WTC11 (cell line): ENCODE results near the gene MATR3. TPM values are rescaled to one million over a fixed set of nuclear protein-coding genes. Genes with fewer than 3 reads are reported as not detected.

Experiments used
- ATAC-seq: fragments of 200-7000 bp; cut with Tn5 transposase; 2 replicates; pipeline ENCODE4 v1.10.0; 2021; ENCODE audit warnings: mild to moderate bottlenecking, moderate library complexity
- CTCF ChIA-PET: fragments of 300-600 bp; sonication (Branson Sonifier 250); formaldehyde crosslinking; loops from one replicate; lab custom pipeline; 2021; ENCODE audit warnings: antibody characterized with exemption; lab: Charles Lee
- POLR2A ChIA-PET: fragments of 350-600 bp; sonication (Branson Sonifier 250); formaldehyde crosslinking; loops from one replicate; lab custom pipeline; 2021; ENCODE audit warnings: antibody characterized with exemption; lab: Charles Lee
- DNase-seq: peaks from one replicate; pipeline ENCODE4 v3.0.0; 2021; ENCODE audit warnings: low spot score
- H3K27ac Mint-ChIP-seq: 2 replicates; pipeline ENCODE4 v1.8.0; 2021; ENCODE audit warnings: mixed read lengths
- H3K27me3 Mint-ChIP-seq: 2 replicates; pipeline ENCODE4 v1.8.0; 2021; ENCODE audit warnings: low read depth, mild to moderate bottlenecking, moderate library complexity, mixed read lengths
- H3K36me3 Mint-ChIP-seq: 2 replicates; pipeline ENCODE4 v1.8.0; 2021; ENCODE audit warnings: mixed read lengths
- H3K4me1 Mint-ChIP-seq: 2 replicates; pipeline ENCODE4 v1.8.0; 2022; ENCODE audit warnings: mixed read lengths
- H3K4me3 Mint-ChIP-seq: 2 replicates; pipeline ENCODE4 v1.8.0; 2021; ENCODE audit warnings: mild to moderate bottlenecking, moderate library complexity, mixed read lengths
- H3K9me3 Mint-ChIP-seq: 2 replicates; pipeline ENCODE4 v1.8.0; 2021; ENCODE audit warnings: mixed read lengths
- FOXK1 ChIP-seq: sonication (generic); formaldehyde crosslinking; IDR thresholded peaks from 2 replicates; pipeline ENCODE4 v1.8.0; 2022; ENCODE audit warnings: mild to moderate bottlenecking, moderate library complexity, missing genetic modification reagents
- GABPB1 ChIP-seq: sonication (generic); formaldehyde crosslinking; IDR thresholded peaks from 2 replicates; pipeline ENCODE4 v1.8.1; 2023; ENCODE audit warnings: mild to moderate bottlenecking, missing genetic modification reagents
- GTF2I ChIP-seq: fragments of 250-450 bp; sonication (Bioruptor Pico); conservative IDR thresholded peaks from 2 replicates; pipeline ENCODE4 v1.4.0; 2021; ENCODE audit warnings: mild to moderate bottlenecking
- JUN ChIP-seq: sonication (generic); formaldehyde crosslinking; IDR thresholded peaks from 2 replicates; pipeline ENCODE4 v1.8.0; 2023; ENCODE audit warnings: mild to moderate bottlenecking, missing genetic modification reagents
- NR2C2 ChIP-seq: sonication (generic); formaldehyde crosslinking; IDR thresholded peaks from 2 replicates; pipeline ENCODE4 v1.8.0; 2022; ENCODE audit warnings: mild to moderate bottlenecking, missing genetic modification reagents
- OVOL2 ChIP-seq: fragments of 250-450 bp; sonication (Bioruptor Pico); IDR thresholded peaks from 2 replicates; pipeline ENCODE4 v1.9.0; 2021; ENCODE audit warnings: mild to moderate bottlenecking, borderline replicate concordance
- SMAD4 ChIP-seq: sonication (generic); formaldehyde crosslinking; IDR thresholded peaks from 2 replicates; pipeline ENCODE4 v1.8.0; 2022; ENCODE audit warnings: mild to moderate bottlenecking, missing genetic modification reagents
- SOX15 ChIP-seq: fragments of 250-450 bp; sonication (Bioruptor Pico); IDR thresholded peaks from 2 replicates; pipeline ENCODE4 v1.9.0; 2021; ENCODE audit warnings: mild to moderate bottlenecking
- TEAD4 ChIP-seq: sonication (generic); formaldehyde crosslinking; IDR thresholded peaks from 2 replicates; pipeline ENCODE4 v1.8.0; 2022; ENCODE audit warnings: mild to moderate bottlenecking, missing genetic modification reagents
- TP53 ChIP-seq: sonication (generic); formaldehyde crosslinking; IDR thresholded peaks from 2 replicates; pipeline ENCODE4 v1.8.1; 2023; ENCODE audit warnings: mild to moderate bottlenecking, missing genetic modification reagents
- ZNF121 ChIP-seq: sonication (generic); formaldehyde crosslinking; IDR thresholded peaks from 2 replicates; pipeline ENCODE4 v1.8.0; 2023; ENCODE audit warnings: missing genetic modification reagents
- ZNF317 ChIP-seq: sonication (generic); formaldehyde crosslinking; IDR thresholded peaks from 2 replicates; pipeline ENCODE4 v1.8.1; 2023; ENCODE audit warnings: low read depth, mild to moderate bottlenecking, moderate library complexity, missing genetic modification reagents, borderline replicate concordance
- ZNF671 ChIP-seq: fragments of 250-450 bp; sonication (Bioruptor Pico); IDR thresholded peaks from 2 replicates; pipeline ENCODE4 v1.8.0; 2021; ENCODE audit warnings: mild to moderate bottlenecking
- total RNA-seq: library from RNA; stranded (reverse); gene quantifications from 3 replicates; pipeline ENCODE4 v1.2.3, GENCODE V29; 2021
- TF ChIP-seq, protein P1 (sequence below): sonication (generic); formaldehyde crosslinking; IDR thresholded peaks from 2 replicates; pipeline ENCODE4 v1.8.1; 2022; ENCODE audit warnings: mild to moderate bottlenecking, moderate library complexity, missing genetic modification reagents
- TF ChIP-seq, protein P2 (sequence below): sonication (generic); formaldehyde crosslinking; IDR thresholded peaks from 2 replicates; pipeline ENCODE4 v1.8.1; 2023; ENCODE audit warnings: mild to moderate bottlenecking, missing genetic modification reagents
- TF ChIP-seq, protein P3 (sequence below): sonication (generic); formaldehyde crosslinking; IDR thresholded peaks from 2 replicates; pipeline ENCODE4 v1.8.0; 2022; ENCODE audit warnings: mild to moderate bottlenecking, missing genetic modification reagents
- TF ChIP-seq, protein P4 (sequence below): sonication (generic); formaldehyde crosslinking; IDR thresholded peaks from 2 replicates; pipeline ENCODE4 v1.8.1; 2023; ENCODE audit warnings: mild to moderate bottlenecking, missing genetic modification reagents, moderate library complexity
- TF ChIP-seq, protein P5 (sequence below): sonication (generic); formaldehyde crosslinking; IDR thresholded peaks from 2 replicates; pipeline ENCODE4 v1.8.1; 2022; ENCODE audit warnings: missing genetic modification reagents, borderline replicate concordance
- TF ChIP-seq, protein P6 (sequence below): sonication (generic); formaldehyde crosslinking; IDR thresholded peaks from 2 replicates; pipeline ENCODE4 v1.8.1; 2022; ENCODE audit warnings: low read depth, mild to moderate bottlenecking, moderate library complexity, missing genetic modification reagents, borderline replicate concordance
- TF ChIP-seq, protein P7 (sequence below): fragments of 250-450 bp; sonication (Bioruptor Pico); IDR thresholded peaks from 2 replicates; pipeline ENCODE4 v1.9.0; 2021; ENCODE audit warnings: moderate library complexity, mild to moderate bottlenecking, inconsistent platforms, borderline replicate concordance
- TF ChIP-seq, protein P8 (sequence below): sonication (generic); formaldehyde crosslinking; IDR thresholded peaks from 2 replicates; pipeline ENCODE4 v1.8.0; 2023; ENCODE audit warnings: missing genetic modification reagents

Gene MATR3
- total RNA-seq, 1 experiment from 2014 or later: 290 TPM

DNA sequence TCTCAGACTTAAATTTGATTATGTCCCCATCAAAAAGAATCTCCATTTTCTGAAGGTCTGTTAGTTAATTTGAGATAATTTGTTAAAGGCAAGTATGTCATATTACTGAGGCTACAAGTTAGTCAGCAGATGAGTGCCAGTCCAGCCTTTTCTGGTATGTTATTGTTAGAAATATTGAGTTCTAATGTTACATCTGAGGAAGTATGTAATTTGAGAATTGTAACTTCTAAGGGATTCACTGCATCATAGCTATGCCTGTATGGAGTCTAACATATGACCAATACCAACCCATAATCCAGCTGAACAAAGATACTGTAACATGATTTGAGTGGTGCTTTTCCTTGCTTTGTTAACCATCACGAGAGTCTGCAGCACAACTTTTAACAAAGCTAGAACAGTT, 75.6 kb downstream of the MATR3 start:
- H3K27ac Mint-ChIP-seq: no peak overlapping the region
- H3K4me1 Mint-ChIP-seq: no peaks in the 10 kb centered on the region
- ChIA-PET CTCF (interaction anchor here (1.1 to 1.7 kb wide), 4 partner anchors 22 to 34 kb away, joined by 3 to 5 read pairs (median 4); partner anchors contain the start of gene PAIP2), POLR2A (interaction anchor here (0.5 kb wide), 1 partner anchor 574 kb away, joined by 3 read pairs; no protein-coding TSS in a partner anchor)
- H3K9me3 Mint-ChIP-seq: no peaks in the 10 kb centered on the region
- peaks cover 53% of the 10 kb centered on the region for H3K36me3 Mint-ChIP-seq
- ATAC-seq (no peak), DNase-seq (no peak)
- no peaks in the 10 kb centered on the region for H3K27me3 Mint-ChIP-seq
- TF ChIP-seq ZNF671 (CRISPR knock-in tag) (no peak), FOXK1 (CRISPR knock-in tag) (no peak), TP53 (CRISPR knock-in tag) (no peak), ZNF317 (CRISPR knock-in tag) (no peak), ZNF121 (no peak), OVOL2 (CRISPR knock-in tag) (no peak), SOX15 (CRISPR knock-in tag) (no peak), SMAD4 (no peak), NR2C2 (no peak), TEAD4 (no peak)
- TF ChIP-seq, protein P1, sequence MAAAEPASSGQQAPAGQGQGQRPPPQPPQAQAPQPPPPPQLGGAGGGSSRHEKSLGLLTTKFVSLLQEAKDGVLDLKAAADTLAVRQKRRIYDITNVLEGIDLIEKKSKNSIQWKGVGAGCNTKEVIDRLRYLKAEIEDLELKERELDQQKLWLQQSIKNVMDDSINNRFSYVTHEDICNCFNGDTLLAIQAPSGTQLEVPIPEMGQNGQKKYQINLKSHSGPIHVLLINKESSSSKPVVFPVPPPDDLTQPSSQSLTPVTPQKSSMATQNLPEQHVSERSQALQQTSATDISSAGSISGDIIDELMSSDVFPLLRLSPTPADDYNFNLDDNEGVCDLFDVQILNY (CRISPR knock-in tag): no peak
- TF ChIP-seq, protein P2, sequence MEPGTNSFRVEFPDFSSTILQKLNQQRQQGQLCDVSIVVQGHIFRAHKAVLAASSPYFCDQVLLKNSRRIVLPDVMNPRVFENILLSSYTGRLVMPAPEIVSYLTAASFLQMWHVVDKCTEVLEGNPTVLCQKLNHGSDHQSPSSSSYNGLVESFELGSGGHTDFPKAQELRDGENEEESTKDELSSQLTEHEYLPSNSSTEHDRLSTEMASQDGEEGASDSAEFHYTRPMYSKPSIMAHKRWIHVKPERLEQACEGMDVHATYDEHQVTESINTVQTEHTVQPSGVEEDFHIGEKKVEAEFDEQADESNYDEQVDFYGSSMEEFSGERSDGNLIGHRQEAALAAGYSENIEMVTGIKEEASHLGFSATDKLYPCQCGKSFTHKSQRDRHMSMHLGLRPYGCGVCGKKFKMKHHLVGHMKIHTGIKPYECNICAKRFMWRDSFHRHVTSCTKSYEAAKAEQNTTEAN: no peak
- TF ChIP-seq, protein P3, sequence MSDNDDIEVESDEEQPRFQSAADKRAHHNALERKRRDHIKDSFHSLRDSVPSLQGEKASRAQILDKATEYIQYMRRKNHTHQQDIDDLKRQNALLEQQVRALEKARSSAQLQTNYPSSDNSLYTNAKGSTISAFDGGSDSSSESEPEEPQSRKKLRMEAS: no peak
- TF ChIP-seq, protein P4, sequence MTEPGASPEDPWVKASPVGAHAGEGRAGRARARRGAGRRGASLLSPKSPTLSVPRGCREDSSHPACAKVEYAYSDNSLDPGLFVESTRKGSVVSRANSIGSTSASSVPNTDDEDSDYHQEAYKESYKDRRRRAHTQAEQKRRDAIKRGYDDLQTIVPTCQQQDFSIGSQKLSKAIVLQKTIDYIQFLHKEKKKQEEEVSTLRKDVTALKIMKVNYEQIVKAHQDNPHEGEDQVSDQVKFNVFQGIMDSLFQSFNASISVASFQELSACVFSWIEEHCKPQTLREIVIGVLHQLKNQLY (CRISPR knock-in tag): no peak
- TF ChIP-seq, protein P5, sequence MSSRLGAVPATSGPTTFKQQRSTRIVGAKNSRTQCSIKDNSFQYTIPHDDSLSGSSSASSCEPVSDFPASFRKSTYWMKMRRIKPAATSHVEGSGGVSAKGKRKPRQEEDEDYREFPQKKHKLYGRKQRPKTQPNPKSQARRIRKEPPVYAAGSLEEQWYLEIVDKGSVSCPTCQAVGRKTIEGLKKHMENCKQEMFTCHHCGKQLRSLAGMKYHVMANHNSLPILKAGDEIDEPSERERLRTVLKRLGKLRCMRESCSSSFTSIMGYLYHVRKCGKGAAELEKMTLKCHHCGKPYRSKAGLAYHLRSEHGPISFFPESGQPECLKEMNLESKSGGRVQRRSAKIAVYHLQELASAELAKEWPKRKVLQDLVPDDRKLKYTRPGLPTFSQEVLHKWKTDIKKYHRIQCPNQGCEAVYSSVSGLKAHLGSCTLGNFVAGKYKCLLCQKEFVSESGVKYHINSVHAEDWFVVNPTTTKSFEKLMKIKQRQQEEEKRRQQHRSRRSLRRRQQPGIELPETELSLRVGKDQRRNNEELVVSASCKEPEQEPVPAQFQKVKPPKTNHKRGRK (CRISPR knock-in tag): no peak
- TF ChIP-seq, protein P6, sequence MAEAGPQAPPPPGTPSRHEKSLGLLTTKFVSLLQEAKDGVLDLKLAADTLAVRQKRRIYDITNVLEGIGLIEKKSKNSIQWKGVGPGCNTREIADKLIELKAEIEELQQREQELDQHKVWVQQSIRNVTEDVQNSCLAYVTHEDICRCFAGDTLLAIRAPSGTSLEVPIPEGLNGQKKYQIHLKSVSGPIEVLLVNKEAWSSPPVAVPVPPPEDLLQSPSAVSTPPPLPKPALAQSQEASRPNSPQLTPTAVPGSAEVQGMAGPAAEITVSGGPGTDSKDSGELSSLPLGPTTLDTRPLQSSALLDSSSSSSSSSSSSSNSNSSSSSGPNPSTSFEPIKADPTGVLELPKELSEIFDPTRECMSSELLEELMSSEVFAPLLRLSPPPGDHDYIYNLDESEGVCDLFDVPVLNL (CRISPR knock-in tag): no peak
- TF ChIP-seq, protein P7, sequence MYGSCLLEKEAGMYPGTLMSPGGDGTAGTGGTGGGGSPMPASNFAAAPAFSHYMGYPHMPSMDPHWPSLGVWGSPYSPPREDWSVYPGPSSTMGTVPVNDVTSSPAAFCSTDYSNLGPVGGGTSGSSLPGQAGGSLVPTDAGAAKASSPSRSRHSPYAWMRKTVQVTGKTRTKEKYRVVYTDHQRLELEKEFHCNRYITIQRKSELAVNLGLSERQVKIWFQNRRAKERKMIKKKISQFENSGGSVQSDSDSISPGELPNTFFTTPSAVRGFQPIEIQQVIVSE (CRISPR knock-in tag): no peak
- no peak overlapping the region for H3K4me3 Mint-ChIP-seq

DNA sequence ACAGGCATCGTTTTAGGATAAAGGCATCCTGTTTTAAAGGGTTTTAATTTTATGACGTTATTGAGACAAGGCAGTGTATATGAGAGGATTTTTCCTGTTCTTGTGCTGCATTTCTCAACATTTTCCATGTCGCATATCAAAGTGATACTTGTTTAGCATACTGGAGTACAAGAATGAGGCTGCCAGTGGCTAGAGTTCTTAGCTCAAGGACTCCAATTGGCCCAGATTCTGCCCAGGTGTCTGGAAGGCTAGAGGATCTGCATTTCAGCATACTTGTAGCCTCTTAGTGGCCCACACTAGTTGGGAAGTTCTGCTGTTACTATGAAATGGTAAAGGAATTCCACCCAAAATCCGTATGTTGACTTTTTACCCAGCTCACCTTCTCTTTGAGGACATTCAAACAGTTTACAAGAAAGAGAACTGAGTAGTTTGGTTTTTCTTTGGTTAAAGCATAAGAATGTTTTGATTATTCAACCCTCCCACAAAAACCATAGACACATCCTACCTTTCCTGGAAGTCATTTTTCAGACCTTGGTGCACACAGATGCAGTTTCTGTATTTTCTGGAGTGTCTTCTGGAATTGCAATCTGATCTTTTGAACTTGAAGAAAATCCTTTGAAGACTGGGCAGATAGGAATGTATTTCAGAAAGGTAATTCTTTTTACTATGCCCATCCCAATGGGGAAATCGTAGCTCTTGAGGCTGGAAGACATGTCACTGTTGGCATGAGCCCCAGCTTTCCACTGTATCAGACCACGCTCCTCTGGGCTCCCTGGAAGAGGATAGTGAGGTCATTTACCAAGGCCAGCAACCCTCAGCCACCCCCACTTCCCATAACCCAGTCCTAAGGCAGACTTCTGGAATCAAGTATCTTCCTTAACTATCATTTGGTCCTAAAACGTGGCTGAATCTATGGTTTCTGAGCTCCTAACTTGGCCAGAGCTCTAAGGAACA, 78.2 kb downstream of the MATR3 start:
- no peak overlapping the region for H3K27ac Mint-ChIP-seq
- peaks cover 37% of the 10 kb centered on the region for H3K36me3 Mint-ChIP-seq
- TF ChIP-seq, protein P6 (CRISPR knock-in tag): no peak
- TF ChIP-seq GABPB1: no peak
- no peak for TF ChIP-seq JUN
- TF ChIP-seq GTF2I: no peak
- no peak for TF ChIP-seq ZNF317 (CRISPR knock-in tag)
- TF ChIP-seq, protein P7 (CRISPR knock-in tag): no peak
- TF ChIP-seq, protein P8, sequence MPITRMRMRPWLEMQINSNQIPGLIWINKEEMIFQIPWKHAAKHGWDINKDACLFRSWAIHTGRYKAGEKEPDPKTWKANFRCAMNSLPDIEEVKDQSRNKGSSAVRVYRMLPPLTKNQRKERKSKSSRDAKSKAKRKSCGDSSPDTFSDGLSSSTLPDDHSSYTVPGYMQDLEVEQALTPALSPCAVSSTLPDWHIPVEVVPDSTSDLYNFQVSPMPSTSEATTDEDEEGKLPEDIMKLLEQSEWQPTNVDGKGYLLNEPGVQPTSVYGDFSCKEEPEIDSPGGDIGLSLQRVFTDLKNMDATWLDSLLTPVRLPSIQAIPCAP (CRISPR knock-in tag): no peak
- CTCF ChIA-PET: no interaction called here
- H3K27me3 Mint-ChIP-seq: no peaks in the 10 kb centered on the region
- H3K9me3 Mint-ChIP-seq: no peaks in the 10 kb centered on the region
- POLR2A ChIA-PET: interaction anchor here (1.1 to 1.2 kb wide), 2 partner anchors 30 to 35 kb away, joined by 3 to 4 read pairs; partner anchors contain the start of gene PAIP2
- ATAC-seq (no peak), DNase-seq (no peak)
- no peak overlapping the region for H3K4me3 Mint-ChIP-seq
- H3K4me1 Mint-ChIP-seq: no peaks in the 10 kb centered on the region
